Neuron (in vitro differentiated cells): ENCODE measurements around the gene NDUFB2.

ENCODE experiments used
- H2AFZ ChIP-seq: one replicate; pipeline ENCODE4 v1.6.1; 2013; ENCODE audit warnings: low read depth, mild to moderate bottlenecking, inconsistent platforms, low read length, moderate library complexity
- H3K27me3 ChIP-seq: one replicate; pipeline ENCODE4 v1.6.1; 2013; ENCODE audit warnings: low read length; ENCODE audit not compliant: insufficient read depth
- H3K36me3 ChIP-seq: one replicate; pipeline ENCODE4 v1.6.1; 2013; ENCODE audit warnings: low read length; ENCODE audit not compliant: insufficient read depth
- H3K4me1 ChIP-seq: one replicate; pipeline ENCODE4 v1.6.1; 2013; ENCODE audit warnings: low read length; ENCODE audit not compliant: insufficient read depth
- H3K4me3 ChIP-seq: 2 replicates; pipeline ENCODE4 v1.5.1; 2013; ENCODE audit warnings: mild to moderate bottlenecking, low read length, moderate library complexity
- H3K9me3 ChIP-seq: one replicate; pipeline ENCODE4 v1.6.1; 2013; ENCODE audit warnings: low read length

Gene NDUFB2

DNA sequence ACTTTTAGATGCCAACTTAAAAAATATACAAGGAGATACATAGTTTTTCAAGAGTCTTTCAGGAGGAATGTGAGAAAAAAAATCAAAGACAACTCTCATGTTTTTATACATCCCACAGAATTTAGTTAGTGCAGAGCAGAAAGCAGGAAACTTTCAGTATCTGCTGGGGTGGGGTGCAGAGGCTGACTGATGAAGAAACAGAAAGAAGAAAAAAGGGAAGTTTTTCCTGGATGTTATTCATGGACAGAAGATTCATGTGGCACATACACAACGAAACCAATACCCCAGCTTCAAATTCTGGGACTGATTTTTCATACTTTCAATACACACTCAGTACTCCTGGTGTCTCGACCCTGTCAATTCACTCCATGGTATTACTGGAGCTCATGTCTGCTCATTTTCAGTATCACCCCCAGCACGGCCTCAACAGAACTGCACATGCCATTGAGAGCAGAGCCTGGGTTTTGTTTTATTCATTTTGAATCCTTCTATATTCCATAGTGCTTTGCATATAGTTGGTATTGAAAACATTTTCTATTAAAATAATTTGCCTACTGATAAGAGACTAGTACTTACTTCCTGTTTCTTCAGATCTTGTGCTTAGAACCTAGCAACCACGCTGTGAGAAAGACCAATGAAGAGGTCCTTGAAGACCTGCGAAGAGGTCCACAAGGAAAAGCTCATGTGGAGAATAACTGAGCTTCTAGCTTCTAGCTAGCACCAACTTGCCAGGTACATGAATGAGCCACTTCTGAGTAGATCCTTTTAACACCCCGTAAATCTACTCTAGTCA lies 49.0 kb downstream of the NDUFB2 start:
- Histone ChIP-seq H3K4me3 (no peak overlapping the region), H3K27me3 (no peaks in the 10 kb centered on the region), H2AFZ (no peak overlapping the region)

DNA sequence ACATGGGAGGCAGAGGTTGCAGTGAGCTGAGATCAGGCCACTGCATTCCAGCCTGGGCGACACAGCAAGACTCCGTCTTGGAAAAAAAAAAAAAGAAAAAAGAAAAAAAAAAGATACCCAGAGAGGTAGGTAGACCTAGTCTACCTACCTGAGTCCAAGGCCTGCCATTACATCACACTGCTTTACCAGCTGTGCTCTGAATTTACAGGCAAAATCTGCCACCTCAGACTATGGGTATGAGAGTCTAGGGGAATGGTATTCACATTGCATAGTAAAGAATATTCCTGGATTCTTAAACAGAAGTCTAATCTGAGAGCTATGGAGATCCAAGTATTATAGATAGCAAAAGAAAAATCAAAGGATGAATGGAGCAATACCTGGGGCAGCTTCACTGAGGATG lies 50.2 kb downstream of the NDUFB2 start:
- Histone ChIP-seq H3K36me3 (peaks cover 15% of the 10 kb centered on the region), H3K27me3 (no peaks in the 10 kb centered on the region), H2AFZ (no peak overlapping the region), H3K4me1 (no peaks in the 10 kb centered on the region), H3K9me3 (no peaks in the 10 kb centered on the region), H3K4me3 (no peak overlapping the region)

More for the DNA sequence above, 49.0 kb downstream of the NDUFB2 start:
- H3K9me3 ChIP-seq, result no peaks in the 10 kb centered on the region
- H3K4me1 ChIP-seq, result no peaks in the 10 kb centered on the region
- H3K36me3 ChIP-seq, result peaks cover 15% of the 10 kb centered on the region

DNA sequence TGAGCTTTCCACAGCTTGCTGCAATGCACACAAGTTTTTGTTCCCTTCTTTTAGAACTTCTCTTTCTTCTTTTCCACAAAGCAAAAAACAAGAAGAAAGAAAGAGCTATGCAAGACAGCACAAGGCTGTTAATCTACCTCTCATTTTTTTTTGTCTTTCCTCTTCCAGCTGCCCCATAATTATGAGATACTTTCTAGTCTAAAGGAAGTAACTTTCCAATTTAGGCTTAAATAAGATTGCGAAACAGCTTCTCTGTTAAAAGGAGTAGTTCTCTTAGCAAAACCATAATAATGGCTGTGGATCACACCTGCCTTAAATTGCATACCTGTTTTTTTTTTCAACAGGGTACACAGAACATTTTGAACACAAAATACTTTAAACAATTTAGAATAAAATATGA lies 56.0 kb downstream of the NDUFB2 start:
- H3K4me3 ChIP-seq, result no peak overlapping the region
- H2AFZ ChIP-seq, result no peak overlapping the region
- no peaks in the 10 kb centered on the region for H3K27me3 ChIP-seq
- peaks cover 22% of the 10 kb centered on the region for H3K36me3 ChIP-seq
- H3K4me1 ChIP-seq, result peaks cover 10% of the 10 kb centered on the region
- no peaks in the 10 kb centered on the region for H3K9me3 ChIP-seq

DNA sequence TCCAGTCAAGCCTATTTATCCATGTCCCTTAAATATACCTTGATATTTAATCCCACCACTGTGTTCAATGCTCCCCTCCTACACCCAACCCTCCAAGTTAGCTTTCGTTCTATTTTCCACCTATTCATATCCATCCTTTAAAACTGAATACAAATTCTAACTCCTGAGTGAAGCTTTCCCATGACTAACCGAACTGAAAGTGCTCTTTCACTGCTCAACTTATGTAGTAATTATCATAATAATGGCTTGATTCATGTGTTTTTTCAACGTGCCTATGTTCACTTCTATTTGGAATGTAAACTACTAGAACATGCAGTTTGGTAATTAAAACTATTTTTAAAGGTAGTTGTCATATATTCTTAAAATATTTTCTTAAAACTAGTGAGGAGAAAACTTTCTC lies 58.0 kb downstream of the NDUFB2 start:
- Histone ChIP-seq H3K9me3 (no peaks in the 10 kb centered on the region), H3K27me3 (no peaks in the 10 kb centered on the region), H2AFZ (no peak overlapping the region), H3K4me1 (peaks cover 10% of the 10 kb centered on the region), H3K36me3 (peaks cover 16% of the 10 kb centered on the region), H3K4me3 (no peak overlapping the region)
